ENCODE data around the gene PRR13.
A peak's percentile ranks its signal among the peaks of the same experiment; 100 is the strongest.
"Not testable (repeated sequence)": the region's sequence is repeated elsewhere in the genome, so short reads cannot be mapped to it uniquely, and the experiment has no call there.

Gene PRR13

DNA sequence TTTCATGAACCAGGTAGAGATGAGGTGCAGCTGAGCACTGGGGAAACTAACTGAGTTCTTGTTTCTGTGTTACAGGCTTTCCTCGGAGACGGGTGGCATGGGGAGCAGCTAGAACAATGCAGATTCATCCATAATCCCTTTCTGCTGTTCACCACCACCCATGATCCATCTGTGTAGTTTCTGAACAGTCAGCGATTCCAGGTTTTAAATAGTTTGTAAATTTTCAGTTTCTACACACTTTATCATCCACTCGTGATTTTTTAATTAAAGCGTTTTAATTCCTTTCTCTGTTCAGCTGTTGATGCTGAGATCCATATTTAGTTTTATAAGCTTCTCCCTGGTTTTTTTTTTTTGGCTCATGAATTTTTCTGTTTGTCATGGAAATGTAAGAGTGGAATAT, 37.8 kb downstream of the PRR13 start:
- no peak for DNase-seq
- Histone ChIP-seq H3K4me1 (ENCODE audit: control insufficient read depth in 1 of 2, insufficient read depth in 2 of 2, low read length in 2 of 2) (no peaks in the 10 kb centered on the region), H2BK120ac (ENCODE audit: insufficient read depth, low read length, poor library complexity) (no peak overlapping the region), H3K9me3 (ENCODE audit: insufficient read depth, low read depth, low read length) (no peaks in the 10 kb centered on the region), H2BK12ac (ENCODE audit: low read length) (no peak overlapping the region), H3K14ac (ENCODE audit: low read length) (no peak overlapping the region), H4K12ac (ENCODE audit: low read depth, low read length) (no peak overlapping the region), H3K9ac (ENCODE audit: low read length) (no peak overlapping the region), H2AFZ (ENCODE audit: insufficient read depth, low read length, poor library complexity) (no peak overlapping the region), H4K8ac (ENCODE audit: low read depth, low read length) (no peak overlapping the region), H3K27ac (ENCODE audit: low read depth, low read length) (no peak overlapping the region), H2AK5ac (ENCODE audit: low read length) (no peak overlapping the region), H3K4me3 (ENCODE audit: low read depth, low read length) (no peak overlapping the region), H3K27me3 (ENCODE audit: insufficient read depth, low read length) (no peaks in the 10 kb centered on the region), H3K4me2 (ENCODE audit: low read length) (no peak overlapping the region), H2BK5ac (ENCODE audit: low read depth, low read length, poor library complexity) (no peak overlapping the region), H3K23ac (ENCODE audit: low read length) (no peak overlapping the region), H3K79me2 (ENCODE audit: control insufficient read depth, insufficient read depth, low read length, poor library complexity) (no peaks in the 10 kb centered on the region), H3K79me1 (ENCODE audit: low read length) (no peaks in the 10 kb centered on the region), H3K18ac (ENCODE audit: low read length) (no peak overlapping the region), H3K36me3 (ENCODE audit: control insufficient read depth in 1 of 2, insufficient read depth in 2 of 2, low read length in 2 of 2) (peaks cover 37 to 76% of the 10 kb centered on the region in 2 experiments), H3K4ac (ENCODE audit: low read depth, low read length) (no peak overlapping the region), H4K91ac (ENCODE audit: low read depth, low read length) (no peak overlapping the region)
- no CpG with 5 or more reads among the region's 5 CpGs for WGBS (ENCODE audit: extremely low coverage, insufficient coverage, insufficient read length)

DNA sequence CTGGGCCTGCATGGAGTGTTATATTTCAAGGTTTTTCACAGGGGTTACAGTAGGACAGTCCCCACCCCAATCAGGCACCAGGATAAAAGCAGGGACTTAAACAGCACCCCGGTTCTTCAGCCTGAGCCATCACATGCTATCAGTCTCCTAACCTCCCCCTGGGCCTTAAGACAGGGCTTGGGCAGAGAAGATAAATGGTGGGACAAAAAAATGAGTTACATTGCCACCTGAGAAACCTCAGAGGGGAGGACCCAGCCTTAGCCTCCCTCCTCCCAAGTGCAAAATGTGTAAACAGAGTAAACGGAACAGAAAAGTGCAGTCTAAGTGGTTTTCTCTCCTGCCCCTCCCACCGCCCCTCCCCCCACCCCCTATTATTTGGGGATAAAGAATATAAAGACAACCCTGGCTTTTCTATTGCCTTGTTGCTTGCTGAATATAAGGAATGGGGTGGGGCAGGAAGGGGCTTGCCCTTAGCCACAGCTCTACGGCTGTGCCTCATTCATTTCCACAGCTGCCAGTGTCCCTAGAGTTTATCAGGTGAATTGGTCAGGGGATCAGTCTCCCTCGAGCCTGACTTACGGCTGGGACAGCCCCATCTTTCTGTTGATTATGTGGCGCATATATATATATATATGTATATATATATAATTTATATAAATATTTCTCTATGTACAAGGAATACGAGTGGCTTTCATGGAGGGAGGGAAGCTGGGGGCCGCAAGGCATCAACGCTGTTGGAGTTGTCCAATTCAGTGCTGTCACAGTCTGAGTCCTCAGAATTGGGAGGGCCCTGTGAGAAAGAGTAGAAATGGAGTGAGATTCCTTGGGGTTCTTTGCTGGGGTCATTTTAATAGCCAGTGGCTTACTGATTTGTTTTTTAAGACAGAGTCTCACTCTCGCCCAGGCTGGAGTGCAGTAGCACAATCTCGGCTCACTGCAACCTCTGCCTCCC, 39.2 kb downstream of the PRR13 start:
- no peak overlapping the region for H4K12ac ChIP-seq (ENCODE audit: low read depth, low read length)
- H3K4me1 ChIP-seq (ENCODE audit: control insufficient read depth in 1 of 2, insufficient read depth in 2 of 2, low read length in 2 of 2) = no peaks in the 10 kb centered on the region
- H4K91ac ChIP-seq (ENCODE audit: low read depth, low read length) = no peak overlapping the region
- H3K79me1 ChIP-seq (ENCODE audit: low read length) = no peaks in the 10 kb centered on the region
- no CpG with 5 or more reads among the region's 12 CpGs for WGBS (ENCODE audit: extremely low coverage, insufficient coverage, insufficient read length)
- H3K79me2 ChIP-seq (ENCODE audit: control insufficient read depth, insufficient read depth, low read length, poor library complexity) = no peaks in the 10 kb centered on the region
- no peak overlapping the region for H2AK5ac ChIP-seq (ENCODE audit: low read length)
- no peak overlapping the region for H3K4ac ChIP-seq (ENCODE audit: low read depth, low read length)
- H3K14ac ChIP-seq (ENCODE audit: low read length) = no peak overlapping the region
- H3K23ac ChIP-seq (ENCODE audit: low read length) = no peak overlapping the region
- no peak overlapping the region for H2BK120ac ChIP-seq (ENCODE audit: insufficient read depth, low read length, poor library complexity)
- no peak overlapping the region for H3K18ac ChIP-seq (ENCODE audit: low read length)
- no peak overlapping the region for H3K9ac ChIP-seq (ENCODE audit: low read length)
- H3K27me3 ChIP-seq (ENCODE audit: insufficient read depth, low read length) = no peaks in the 10 kb centered on the region
- no peak overlapping the region for H2BK12ac ChIP-seq (ENCODE audit: low read length)
- no peak overlapping the region for H3K4me2 ChIP-seq (ENCODE audit: low read length)
- H2BK5ac ChIP-seq (ENCODE audit: low read depth, low read length, poor library complexity) = no peak overlapping the region
- peaks cover 41 to 71% of the 10 kb centered on the region in 2 experiments for H3K36me3 ChIP-seq (ENCODE audit: control insufficient read depth in 1 of 2, insufficient read depth in 2 of 2, low read length in 2 of 2)
- no peak for DNase-seq
- H3K9me3 ChIP-seq (ENCODE audit: insufficient read depth, low read depth, low read length) = no peaks in the 10 kb centered on the region
- no peak overlapping the region for H2AFZ ChIP-seq (ENCODE audit: insufficient read depth, low read length, poor library complexity)
- no peak overlapping the region for H3K4me3 ChIP-seq (ENCODE audit: low read depth, low read length)
- no peak overlapping the region for H3K27ac ChIP-seq (ENCODE audit: low read depth, low read length)
- no peak overlapping the region for H4K8ac ChIP-seq (ENCODE audit: low read depth, low read length)

GRCh38 chr12:53481458-53481857, 39.9 kb downstream of the PRR13 start:
- DNase-seq = peak in 1 of 2 donors; percentile 22

DNA sequence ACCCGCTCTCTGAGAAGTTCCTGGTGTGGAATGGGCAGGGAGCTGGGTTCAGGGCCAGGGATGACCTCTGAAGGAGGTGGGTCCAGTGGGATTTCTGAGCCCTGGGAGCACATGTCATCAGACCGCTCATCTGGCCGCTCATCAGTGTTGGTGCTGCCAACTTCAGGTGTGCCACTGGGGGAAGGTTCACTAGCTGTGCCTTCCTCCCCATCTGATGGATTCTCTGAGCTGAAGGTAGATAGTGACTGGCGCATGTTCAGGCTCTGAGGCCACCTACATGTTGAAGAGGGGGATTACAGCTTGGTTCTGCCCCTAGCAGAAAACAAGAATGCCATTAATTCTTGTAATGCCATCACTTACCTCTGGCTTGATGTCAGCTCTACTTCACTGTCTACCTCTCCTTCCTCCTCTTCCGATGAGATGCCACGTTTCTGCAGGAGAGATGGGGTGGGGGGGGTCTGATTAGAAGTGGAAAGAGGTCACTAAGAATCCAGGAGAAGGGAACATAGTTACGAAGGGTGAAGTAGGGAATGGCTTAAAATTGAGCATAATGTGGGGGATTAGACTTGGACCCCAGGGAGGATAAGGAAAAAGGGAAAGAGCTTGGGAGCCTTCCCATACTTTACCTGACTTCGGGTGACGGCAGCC, 40.5 kb downstream of the PRR13 start:
- Histone ChIP-seq H3K4me1 (ENCODE audit: control insufficient read depth in 1 of 2, insufficient read depth in 2 of 2, low read length in 2 of 2) (no peaks in the 10 kb centered on the region), H3K4me2 (ENCODE audit: low read length) (no peak overlapping the region), H3K9me3 (ENCODE audit: insufficient read depth, low read depth, low read length) (no peaks in the 10 kb centered on the region), H3K23ac (ENCODE audit: low read length) (no peak overlapping the region), H3K79me2 (ENCODE audit: control insufficient read depth, insufficient read depth, low read length, poor library complexity) (no peaks in the 10 kb centered on the region), H3K79me1 (ENCODE audit: low read length) (no peaks in the 10 kb centered on the region), H3K14ac (ENCODE audit: low read length) (no peak overlapping the region), H4K91ac (ENCODE audit: low read depth, low read length) (no peak overlapping the region), H2BK5ac (ENCODE audit: low read depth, low read length, poor library complexity) (no peak overlapping the region), H2BK120ac (ENCODE audit: insufficient read depth, low read length, poor library complexity) (no peak overlapping the region), H3K27me3 (ENCODE audit: insufficient read depth, low read length) (no peaks in the 10 kb centered on the region), H2AFZ (ENCODE audit: insufficient read depth, low read length, poor library complexity) (no peak overlapping the region), H3K4ac (ENCODE audit: low read depth, low read length) (no peak overlapping the region), H4K12ac (ENCODE audit: low read depth, low read length) (peak overlapping the region; percentile 23), H3K4me3 (ENCODE audit: low read depth, low read length) (no peak overlapping the region), H2AK5ac (ENCODE audit: low read length) (no peak overlapping the region), H2BK12ac (ENCODE audit: low read length) (no peak overlapping the region), H3K9ac (ENCODE audit: low read length) (no peak overlapping the region), H3K27ac (ENCODE audit: low read depth, low read length) (no peak overlapping the region), H3K18ac (ENCODE audit: low read length) (no peak overlapping the region), H3K36me3 (ENCODE audit: control insufficient read depth in 1 of 2, insufficient read depth in 2 of 2, low read length in 2 of 2) (peaks cover 48 to 71% of the 10 kb centered on the region in 2 experiments), H4K8ac (ENCODE audit: low read depth, low read length) (no peak overlapping the region)
- DNase-seq = peak; percentile 32 to 67
- no CpG with 5 or more reads among the region's 9 CpGs for WGBS (ENCODE audit: extremely low coverage, insufficient coverage, insufficient read length)

More at GRCh38 chr12:53481458-53481857, 39.9 kb downstream of the PRR13 start:
- H3K9me3 ChIP-seq (ENCODE audit: insufficient read depth, low read depth, low read length); H3K79me2 ChIP-seq (ENCODE audit: control insufficient read depth, insufficient read depth, low read length, poor library complexity); H3K4me1 ChIP-seq (ENCODE audit: control insufficient read depth in 1 of 2, insufficient read depth in 2 of 2, low read length in 2 of 2); H3K14ac ChIP-seq (ENCODE audit: low read length); H3K4me3 ChIP-seq (ENCODE audit: low read depth, low read length); H4K91ac ChIP-seq (ENCODE audit: low read depth, low read length); H3K9ac ChIP-seq (ENCODE audit: low read length); H2AK5ac ChIP-seq (ENCODE audit: low read length); H4K12ac ChIP-seq (ENCODE audit: low read depth, low read length); H2BK120ac ChIP-seq (ENCODE audit: insufficient read depth, low read length, poor library complexity); H2BK12ac ChIP-seq (ENCODE audit: low read length); H3K23ac ChIP-seq (ENCODE audit: low read length); H4K8ac ChIP-seq (ENCODE audit: low read depth, low read length); H3K79me1 ChIP-seq (ENCODE audit: low read length); H2BK5ac ChIP-seq (ENCODE audit: low read depth, low read length, poor library complexity); H2AFZ ChIP-seq (ENCODE audit: insufficient read depth, low read length, poor library complexity); H3K4ac ChIP-seq (ENCODE audit: low read depth, low read length); H3K18ac ChIP-seq (ENCODE audit: low read length); H3K4me2 ChIP-seq (ENCODE audit: low read length); H3K27ac ChIP-seq (ENCODE audit: low read depth, low read length); H3K27me3 ChIP-seq (ENCODE audit: insufficient read depth, low read length): not testable (repeated sequence)
- H3K36me3 ChIP-seq (ENCODE audit: control insufficient read depth in 1 of 2, insufficient read depth in 2 of 2, low read length in 2 of 2) = peaks cover 48 to 73% of the 10 kb centered on the region in 2 experiments
- no CpG with 5 or more reads among the region's 6 CpGs for WGBS (ENCODE audit: extremely low coverage, insufficient coverage, insufficient read length)
